Measurements from ENCODE around the gene TSPAN17.

GRCh38 chr5:176673651-176674583, 26.6 kb downstream of the TSPAN17 start:
- no peak for TF ChIP-seq POLR2A (IDR thresholded peaks at IDR 0.05)
- TF ChIP-seq, protein P1, sequence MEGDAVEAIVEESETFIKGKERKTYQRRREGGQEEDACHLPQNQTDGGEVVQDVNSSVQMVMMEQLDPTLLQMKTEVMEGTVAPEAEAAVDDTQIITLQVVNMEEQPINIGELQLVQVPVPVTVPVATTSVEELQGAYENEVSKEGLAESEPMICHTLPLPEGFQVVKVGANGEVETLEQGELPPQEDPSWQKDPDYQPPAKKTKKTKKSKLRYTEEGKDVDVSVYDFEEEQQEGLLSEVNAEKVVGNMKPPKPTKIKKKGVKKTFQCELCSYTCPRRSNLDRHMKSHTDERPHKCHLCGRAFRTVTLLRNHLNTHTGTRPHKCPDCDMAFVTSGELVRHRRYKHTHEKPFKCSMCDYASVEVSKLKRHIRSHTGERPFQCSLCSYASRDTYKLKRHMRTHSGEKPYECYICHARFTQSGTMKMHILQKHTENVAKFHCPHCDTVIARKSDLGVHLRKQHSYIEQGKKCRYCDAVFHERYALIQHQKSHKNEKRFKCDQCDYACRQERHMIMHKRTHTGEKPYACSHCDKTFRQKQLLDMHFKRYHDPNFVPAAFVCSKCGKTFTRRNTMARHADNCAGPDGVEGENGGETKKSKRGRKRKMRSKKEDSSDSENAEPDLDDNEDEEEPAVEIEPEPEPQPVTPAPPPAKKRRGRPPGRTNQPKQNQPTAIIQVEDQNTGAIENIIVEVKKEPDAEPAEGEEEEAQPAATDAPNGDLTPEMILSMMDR (IDR thresholded peaks at IDR 0.05), result no peak

All from esophagus squamous epithelium (tissue), 4 donors.